ENCODE results near the gene ADAMTS12.

The ADAMTS12 gene

DNA sequence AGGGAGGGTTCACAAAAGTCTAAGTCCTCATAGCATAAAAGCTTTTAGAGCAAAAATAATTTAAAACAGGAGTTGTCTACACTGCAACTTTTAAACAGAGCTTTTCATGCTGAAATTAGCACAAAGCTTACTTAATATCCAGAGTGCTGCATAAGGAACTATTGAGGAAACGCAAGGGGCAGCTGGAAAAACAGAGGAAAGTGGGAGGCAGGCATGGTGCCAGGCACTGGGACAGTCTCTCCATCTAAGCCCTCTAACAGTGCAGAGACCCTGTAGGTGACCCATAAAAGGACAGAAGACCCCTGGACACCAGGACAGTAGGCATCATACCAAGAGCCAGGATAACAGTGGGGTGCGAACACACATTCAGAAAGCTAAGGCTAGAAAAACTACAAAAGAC lies 49.3 kb downstream of the ADAMTS12 start:
- no peak for DNase-seq

DNA sequence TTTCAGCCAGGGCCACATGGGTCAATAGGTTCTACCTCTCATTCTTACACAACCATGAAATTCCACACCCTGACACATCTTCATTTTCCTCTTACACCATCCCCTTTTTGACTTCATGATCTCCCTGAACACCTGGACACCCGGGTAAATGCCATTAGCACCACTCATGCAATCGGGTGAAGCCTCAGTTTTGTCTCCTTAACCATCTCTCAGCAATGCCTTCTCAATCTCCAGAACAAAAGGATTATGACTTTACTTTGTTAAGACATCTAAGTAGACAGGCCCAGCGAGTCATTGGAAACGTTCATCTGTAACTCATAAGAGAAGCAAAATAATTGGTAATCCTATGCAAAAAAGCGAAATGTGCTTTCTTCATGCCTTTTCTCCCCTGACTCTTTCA lies 49.9 kb downstream of the ADAMTS12 start:
- no peak for DNase-seq

DNA sequence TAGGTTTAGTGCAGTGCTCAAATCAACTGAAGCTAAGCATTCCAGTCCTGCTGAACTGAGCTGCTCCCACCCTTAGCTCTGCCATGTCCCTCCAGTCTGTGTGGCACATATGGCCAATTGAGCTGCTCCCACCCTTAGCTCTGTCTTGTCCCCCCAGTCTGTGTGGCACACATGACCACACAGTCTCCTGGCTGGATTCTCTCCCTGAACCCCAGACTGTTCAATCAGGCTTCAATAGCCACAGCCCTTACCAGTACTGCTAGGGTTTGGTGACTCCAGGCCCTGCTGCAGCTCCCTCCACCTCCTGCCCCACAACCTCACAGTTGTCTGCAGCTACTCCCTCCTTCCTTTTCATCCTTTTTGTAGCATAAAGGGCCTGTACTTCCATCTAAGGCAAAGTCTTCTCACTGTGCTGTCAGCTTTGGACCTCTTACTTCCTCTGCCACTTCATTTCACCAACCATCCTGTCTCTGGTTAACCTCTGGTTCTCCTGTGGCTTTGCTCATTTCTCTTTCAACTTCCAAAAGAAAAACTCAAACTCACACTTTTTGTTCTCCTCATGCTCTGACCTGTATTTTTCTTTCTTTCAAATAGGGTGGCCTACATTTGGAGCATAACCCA lies 50.8 kb downstream of the ADAMTS12 start:
- DNase-seq, result no peak

DNA sequence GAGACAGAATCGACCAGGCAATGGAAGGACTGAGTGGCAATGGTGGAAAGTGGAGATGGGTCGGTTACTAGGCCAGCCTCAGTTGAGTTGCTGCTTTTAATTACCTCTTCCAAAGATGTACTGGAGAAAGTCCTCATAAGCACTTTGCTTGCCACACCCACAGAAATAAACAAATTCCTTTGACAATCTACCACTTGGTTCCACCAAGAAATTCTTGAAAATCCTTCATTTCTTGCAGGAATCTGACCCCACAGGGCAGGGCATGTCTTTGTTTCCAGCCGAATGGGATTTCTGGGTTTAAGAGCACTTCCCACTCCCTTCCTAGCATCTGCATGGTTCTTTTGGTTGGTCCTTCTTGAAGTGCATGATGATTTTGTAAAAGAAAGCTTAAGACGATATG lies 54.5 kb downstream of the ADAMTS12 start:
- DNase-seq, result no peak

DNA sequence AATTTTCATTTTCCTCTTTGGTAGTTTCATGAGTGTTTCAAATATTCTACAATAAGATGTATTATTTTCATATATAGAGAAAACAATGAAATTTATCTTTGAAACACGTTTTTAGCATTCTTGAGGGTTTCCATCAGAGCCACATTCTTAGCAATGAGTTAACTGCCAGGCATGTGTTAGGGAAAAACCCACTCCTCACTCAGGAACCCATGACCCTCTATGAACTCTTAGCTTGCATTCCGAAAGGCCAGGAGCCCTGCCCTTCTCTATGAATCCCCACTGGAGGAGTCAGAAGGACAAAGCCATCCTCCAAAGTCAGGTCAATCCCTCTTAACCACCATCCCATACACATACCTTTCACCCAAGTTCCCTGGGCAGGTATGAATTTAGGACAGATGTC lies 57.5 kb downstream of the ADAMTS12 start:
- no peak for DNase-seq

DNA sequence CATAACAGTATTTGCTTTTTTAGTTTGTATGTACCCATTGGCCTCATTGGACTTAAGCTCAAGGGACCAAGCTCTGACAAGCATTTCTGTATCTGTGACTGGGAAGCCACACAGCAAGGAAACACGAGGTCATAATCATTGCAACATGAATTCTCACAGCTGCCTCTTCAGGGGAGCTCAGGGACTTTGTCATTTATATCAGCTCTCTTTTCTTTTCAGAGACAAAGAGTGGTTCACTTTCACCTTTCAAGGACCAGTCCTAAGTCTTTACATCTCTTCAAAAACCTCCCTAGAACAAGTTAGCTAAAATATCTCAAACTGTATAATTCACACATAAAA lies 58.6 kb downstream of the ADAMTS12 start:
- no peak for DNase-seq

DNA sequence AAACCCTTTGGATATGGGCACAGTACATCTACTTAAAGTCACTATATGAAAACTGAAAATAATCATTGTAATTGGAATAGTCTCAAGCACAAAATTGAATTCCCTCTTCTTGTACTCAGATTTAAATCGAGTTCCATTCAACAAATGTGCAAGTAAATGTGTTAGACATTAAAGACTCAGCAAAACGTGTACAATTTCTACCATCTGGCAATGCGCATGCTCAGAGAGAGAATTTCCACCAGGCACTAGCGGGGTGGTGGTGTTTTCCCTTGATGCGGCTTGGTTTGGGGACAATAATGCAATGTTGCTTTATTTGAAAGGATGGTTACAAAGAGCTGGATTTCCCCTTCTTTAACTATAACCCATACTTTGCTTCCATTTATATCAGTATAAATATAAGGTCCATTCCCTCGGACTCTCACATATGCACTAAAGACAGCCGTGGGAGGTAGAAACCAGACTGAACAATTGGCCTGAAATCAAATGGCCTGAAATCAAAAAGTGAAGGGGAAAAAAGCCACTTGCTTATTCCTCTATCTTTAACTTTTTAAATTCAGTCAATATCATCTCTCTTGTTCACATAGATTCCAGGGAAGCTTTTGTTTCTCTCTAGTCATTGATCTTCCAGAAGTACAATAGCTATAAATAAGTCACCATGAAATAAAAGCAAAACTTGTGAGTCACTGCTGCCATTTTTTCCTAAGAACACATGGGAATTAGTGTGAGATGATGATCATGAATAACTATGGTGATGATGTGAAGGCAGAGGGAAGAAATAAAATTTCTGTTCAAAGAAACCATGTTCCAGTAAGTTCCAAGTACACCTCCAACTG lies 59.2 kb downstream of the ADAMTS12 start:
- no peak for DNase-seq

DNA sequence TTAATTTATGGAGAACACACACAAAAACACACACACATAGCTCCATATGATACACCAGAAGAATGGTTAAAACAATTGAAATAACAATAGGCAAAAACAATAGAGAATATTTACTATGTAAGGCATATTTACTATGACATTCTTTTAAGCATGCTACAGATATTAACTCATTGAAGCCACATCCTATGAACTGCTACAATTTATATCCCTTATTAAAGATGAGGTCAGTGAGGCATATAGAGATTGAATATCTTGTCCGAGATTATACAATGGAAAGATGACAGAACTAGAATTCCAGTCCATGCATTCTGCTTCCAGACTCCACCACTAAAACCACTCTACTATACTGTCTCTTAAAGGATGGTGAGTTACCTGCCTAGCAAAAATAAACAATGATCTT lies 60.7 kb downstream of the ADAMTS12 start:
- no peak for DNase-seq

DNA sequence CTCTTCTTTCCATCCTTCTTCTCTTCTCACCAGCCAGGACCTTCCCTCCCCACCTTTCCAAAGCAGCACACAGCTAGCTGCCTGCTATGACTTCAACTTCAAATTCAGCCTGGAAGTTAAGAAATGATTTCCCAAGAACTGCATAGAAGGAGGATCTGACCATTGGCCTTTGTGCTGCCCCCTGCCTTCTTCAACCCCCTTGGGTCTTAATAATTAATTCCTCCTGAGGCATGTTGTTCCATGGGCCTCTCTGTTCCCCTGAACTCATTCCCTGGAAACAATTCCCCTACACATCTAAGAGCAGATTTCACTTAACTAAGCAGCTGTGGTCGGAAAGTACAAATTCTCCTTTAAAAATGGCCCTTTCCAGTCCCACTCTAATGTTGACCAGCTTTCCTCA lies 62.4 kb downstream of the ADAMTS12 start:
- DNase-seq, result no peak

DNA sequence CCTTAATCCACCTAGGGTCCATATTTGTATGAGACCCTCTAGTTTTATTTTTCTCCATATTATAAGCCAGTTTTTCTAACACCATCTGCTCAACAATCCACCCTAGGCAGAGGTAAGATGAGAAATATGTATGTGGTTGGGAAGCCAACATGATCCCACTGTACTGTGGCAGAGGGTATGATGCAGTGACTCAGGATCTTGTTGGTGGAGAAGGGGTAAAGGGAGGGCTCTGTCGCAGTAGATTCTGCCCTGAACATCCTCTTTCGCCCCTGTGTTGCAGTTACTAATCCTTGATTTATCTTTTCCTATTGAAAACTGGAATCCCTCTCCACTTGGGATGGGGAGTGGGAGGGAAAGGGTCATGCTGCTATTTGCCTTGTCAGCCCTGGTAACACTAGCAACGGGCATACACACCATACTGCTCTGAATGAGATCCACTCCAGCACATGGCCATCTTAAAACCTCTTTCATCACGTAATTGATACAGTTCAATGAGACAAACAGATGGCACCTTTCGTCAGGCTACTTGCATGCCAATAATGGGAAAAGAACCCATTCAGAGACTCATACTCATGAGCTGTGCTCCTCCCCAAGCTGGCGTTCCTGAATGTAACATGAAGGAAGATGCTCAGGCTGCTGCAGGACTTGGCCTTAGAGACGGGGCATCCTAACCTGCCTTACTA lies 63.0 kb downstream of the ADAMTS12 start:
- no peak for DNase-seq

DNA sequence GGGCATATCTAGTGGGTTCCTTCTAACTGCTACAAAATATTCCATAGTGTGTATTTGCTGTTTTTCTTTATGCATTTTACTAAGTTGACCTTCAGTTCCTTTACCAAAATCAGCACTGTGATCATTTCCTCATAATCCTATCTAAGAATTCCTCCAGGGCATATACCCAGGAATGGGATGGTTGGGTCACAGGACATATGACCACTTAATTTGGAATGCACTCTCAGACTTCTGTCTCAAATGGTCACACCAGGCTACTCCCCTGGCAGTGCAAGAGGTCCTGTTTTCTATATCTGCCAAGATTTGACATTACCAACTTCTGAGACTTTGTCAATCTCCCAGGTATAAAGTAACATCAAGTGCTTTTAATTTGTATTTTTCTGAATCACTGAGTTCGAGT lies 63.9 kb downstream of the ADAMTS12 start:
- no peak for DNase-seq

DNA sequence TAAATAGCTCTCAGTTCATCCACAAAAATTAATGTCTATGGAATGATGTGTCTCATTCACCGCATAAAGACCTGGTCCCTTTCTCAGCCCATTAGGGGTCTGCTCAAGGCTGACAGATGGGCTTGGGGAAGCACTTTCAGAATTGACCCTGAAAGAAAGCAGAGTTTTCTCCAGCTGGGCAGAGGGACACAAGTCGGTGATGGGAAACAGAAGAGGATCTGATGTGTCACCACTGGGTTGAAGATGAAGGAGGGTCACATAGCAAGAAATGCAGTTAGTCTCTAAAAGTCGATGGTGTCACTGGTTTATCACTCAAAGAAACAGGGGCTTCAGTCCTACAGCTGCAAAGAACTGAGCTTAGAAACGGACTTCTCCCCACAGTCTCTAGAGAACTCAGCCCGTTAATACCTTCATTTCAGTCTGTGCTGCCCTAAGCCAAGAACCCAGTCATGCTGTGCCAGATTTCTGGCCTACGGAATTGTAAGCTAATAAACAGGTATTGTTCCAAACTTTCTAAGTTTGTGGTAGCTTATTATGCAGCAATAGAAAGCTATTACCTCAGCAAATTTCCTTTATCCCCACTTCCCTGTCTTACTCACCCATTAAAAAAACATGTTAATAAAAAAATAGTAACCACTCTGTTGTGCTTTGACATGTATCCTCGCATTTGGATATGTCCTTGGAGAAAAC lies 64.6 kb downstream of the ADAMTS12 start:
- no peak for DNase-seq

DNA sequence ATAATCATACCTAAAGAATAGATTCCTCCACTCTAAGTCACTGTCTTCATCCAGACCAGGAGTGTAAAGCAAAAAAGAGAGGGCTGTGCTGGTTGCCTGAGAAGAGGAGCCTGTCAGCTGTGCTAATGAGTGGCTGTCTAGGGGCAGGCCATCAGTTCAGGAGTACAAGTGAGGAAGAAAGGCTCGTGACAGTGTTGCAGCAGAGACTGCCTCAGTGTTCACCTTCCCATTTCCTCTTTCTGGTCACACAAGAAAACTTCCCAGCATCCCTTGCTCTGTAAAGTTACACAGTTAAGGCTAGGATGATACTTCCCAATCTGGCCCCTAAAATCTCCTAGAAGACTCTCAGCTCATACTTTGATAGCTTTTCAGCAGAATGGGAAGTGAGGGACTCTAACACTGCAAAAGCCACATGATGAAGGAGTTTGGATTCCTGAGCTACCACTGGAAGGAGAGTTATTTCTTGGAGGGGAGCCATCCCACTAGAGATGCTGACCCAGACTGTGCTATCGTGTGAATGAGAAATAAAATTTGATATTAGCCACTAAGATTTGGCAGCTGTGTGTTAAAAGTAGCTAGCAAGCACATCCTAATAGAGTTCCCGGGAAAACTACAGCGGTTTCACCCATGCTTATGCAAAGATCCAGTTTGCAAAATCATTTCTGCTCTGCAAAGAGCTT lies 67.1 kb downstream of the ADAMTS12 start:
- DNase-seq, result peak; percentile 12

DNA sequence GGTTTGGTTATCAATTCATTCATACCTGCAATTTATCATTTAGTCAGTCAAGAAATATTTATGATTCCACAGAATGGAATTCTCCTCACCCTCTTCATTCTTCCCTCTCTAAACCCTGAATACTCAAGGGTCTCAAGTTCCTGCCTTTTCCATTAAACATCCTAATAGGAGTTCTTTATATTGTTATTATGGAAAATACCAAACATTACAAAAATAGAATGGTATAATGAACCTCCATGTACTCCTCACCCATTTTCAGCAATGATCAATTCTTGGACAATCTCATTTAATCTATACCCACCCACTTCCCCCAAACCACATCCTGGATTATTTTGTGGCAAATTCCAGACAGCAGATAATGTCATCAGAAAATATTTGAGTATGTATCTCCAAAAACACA lies 74.5 kb downstream of the ADAMTS12 start:
- no peak for DNase-seq

DNA sequence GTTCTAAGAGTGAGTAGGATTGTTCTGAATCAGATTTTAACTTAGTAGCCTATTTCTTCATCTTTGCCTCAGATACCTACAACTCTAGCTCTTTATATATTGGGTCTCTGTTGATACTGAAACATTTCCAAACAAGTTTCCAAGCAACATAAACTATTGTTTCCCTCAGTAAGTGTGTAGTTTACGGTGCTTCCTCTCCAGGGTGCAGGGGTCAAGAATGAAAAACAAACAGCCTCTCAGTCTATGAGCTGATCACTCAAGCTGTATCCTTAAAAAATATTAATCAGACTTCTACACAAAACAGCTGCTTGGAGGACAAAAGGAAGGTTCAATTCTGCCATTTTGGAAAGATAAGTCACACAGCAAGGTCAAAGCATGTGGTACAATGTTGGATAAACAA lies 75.0 kb downstream of the ADAMTS12 start:
- DNase-seq, result no peak

DNA sequence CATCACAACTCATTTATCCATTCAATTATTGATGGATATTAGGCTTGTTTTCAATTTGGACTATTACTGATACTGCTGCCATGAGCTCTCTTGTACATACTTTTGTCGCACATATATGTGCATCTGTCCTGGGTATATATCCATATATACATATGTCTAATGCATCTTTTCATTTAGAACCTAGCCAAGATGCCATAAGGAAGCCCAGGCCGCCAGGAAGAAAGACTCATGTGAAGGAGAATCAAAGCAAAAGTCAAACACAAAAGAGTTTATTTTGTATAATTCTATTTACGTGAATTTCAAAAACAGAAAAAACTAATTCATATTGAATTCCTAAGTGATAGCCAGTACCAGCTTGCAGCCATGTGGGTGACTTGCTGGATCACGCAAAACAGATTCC lies 79.0 kb downstream of the ADAMTS12 start:
- DNase-seq, result no peak

DNA sequence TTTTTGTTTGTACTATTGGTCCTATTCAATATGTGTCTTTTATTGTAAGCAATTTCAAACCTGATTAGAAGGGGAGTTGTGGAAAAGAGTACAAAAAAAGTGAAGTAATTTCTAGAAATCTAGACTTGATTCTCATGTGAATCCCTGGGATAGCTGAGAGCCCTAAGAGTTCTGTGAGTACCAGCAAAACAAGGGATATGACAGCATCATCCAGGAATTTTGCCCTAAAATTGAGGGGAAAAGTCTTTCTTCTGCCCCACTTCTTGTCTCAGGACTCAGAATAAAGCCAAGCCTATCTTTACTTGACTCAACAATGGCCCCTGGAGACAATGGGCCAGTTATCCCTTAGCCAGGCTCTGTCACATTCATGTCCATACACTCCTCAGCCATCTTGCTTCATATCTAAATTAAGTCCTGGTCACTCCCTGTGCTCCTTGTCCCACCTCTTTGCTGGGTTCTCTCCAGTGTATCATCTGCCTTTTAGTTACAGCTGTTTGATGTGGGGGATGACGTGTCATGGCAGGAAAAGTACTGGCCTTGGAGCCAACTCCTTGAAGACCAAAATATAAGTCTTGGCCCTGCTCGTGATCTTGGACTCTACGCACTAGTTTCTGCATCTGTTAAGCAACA lies 81.2 kb downstream of the ADAMTS12 start:
- no peak for DNase-seq

DNA sequence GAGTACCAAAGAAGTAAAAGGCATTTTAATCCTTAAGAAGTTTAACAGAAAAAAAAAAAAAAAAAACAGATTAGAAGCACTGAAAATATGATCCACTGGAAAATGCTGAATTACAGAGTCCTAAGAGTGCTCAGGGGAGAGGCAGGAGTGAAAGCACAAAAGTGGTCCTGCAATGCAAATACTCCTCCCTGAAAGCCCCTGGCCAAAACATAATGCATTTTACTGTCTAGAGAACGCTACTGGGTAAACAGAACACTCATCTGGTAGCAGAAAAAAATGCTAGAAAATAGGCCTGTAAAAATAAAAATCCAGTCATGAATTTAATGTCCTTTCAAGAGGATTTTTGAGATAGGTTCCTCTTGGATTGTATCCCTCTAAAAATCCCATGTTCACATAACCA lies 81.9 kb downstream of the ADAMTS12 start:
- no peak for DNase-seq

DNA sequence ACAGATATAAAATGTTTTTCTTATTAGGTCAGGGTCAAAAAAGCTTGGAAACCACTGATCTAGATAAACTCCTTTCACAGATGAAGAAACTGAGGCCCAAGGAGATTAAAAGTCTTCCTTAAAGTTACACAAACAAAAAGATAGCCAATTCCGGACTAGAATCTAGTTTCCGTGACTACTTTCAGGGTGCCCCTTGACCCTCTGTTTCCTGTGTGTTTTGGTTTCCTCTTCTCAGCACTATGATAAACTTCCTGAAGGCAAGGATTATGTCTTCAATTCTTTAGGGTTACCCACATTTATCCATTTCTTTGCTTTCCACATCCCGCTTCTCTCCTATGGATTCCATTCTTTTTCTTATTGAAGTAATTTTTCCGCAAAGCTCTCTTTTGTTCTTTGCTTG lies 83.1 kb downstream of the ADAMTS12 start:
- no peak for DNase-seq

DNA sequence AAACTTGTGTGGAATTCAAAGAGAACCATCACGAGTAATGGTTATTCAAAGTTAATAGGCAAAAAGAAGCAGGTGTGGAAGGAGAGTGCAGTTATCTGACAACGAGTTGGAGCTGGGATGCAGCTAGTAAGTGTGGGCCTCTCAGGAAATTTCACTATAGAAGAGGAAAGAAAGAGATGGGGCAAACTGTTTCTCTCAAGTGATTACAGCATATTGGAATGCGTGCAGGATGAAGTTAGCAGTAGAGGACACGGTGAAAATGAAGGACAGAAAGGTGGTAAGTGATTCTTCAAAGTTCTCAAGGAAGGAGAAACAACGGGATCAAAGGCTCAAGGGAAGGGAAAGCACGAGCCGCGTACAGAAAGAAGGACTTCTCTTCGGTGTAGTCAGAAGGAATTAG lies 84.0 kb downstream of the ADAMTS12 start:
- no peak for DNase-seq

DNA sequence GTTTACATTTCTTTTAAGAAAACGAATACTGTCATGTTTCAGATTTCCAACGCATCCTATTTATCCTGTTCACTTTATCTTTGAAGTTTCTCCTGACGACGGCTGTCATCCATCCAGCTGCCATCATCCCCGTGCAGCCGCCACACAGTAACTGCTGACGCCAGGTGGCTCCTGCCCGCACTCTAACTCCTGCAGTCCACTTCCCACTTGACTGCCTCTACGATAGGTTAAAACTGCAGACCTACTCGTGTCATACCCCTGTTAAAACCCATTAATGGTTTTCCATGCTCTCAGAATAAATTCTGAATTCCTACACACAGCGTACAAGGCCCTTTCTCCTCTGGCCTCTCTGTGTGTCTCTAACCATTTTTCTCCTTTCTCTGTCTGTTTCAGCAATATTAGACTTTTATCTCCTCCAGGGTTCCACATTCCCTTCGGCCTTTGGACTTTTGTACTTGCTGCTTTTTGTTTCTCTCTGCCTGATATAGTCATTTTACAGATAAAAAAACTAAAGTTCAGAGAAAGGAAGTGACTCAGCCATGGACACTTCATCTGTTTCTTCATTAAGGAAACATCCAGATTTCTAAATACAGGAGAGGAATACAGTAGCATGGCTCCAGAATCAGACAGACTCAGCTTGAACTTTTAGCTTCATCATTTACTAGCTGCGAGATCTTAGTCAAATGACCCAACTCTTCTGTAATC lies 84.9 kb downstream of the ADAMTS12 start:
- peak; percentile 12 for DNase-seq

DNA sequence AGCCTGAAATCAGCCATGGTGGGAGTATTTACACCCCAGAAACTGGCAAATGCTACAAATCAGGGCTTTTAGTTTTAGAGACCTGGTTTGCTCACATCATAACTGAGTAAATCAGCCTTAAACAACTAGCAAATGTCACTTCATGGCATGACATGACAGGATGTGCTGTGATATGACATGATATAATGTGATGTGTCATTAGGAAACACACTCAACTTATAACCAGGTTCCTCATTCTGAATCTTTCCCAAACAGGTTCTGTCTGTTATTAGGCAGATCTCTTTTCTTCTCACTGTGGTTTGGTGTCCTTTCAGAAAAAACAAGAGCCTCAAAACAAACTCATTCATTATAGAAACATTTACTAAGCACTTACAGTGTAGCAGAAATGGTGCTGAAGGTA lies 90.5 kb downstream of the ADAMTS12 start:
- DNase-seq, result no peak

All from suppressor macrophage treated with lipopolysaccharide for 4 hours (primary cell).